Midbrain (tissue), 1 donor: ENCODE measurements around the gene RNU1-3.

Experiments used
- DNase-seq: peaks from one replicate; lab custom pipeline; 2025; lab: John Stamatoyannopoulos, UW

RNU1-3 gene

DNA sequence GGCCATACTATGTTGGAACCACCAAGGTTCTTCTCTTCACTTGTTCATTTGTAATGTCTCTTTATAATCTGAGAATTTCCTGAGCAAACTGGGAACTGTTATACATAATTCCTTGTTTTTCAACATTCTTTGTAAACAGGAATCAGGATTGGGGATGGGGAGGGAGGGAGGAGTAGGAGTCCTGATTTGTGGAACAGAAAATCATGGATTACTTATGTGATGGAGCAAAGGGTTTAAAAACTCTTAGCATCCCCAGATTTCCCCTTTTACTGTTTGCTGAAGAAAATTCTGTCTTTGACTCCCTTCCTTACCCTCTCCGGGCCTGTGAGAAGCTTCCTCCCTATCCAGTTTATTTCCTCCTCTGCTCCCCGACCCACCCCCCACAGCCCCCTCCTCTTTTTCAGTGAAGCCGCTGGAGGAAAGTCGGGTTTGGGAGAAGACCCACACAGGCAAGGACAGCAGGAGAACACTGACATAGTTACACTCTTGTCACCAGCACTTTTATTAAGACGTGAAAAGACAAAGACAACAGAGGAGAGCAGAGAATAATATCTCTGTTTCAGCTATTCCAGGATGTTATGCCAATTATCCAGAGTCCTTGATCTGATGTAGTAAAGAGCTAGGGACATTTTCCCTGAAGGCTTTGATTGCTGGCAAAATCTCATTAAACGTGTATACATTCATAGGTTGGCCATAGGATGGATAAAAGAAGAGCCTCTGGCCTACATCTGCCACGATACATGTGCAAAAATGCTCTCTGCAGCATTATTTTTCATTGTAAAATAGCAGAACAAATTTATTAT, 48.8 kb downstream of the RNU1-3 start:
- DNase-seq, result no peak

DNA sequence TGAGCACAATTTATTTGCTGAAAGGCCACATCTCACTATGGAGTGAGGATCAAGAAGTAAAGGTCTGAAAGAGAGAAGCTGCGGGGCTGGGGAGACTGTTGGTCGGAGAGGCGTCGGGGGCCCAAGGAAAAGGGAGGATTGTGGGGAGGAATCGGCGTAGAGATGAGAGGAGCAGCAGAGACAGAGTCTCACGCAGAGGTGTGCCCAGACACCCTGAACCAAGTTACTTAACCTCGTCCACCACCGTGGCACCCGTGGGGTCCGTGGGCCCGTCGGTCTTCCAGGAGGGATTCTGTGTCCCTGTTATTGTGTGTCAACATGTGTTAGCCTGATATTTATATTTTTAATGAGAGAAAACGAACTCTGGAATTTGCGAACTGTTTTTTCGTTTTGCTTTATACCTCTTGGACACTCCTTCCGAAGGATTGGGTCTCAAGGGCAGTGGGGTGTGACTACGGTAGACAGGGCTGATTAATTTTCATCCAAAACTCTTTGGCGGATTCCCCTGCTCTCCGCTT, 49.6 kb downstream of the RNU1-3 start:
- DNase-seq, result no peak
